ENCODE results near the gene BUB3.

The BUB3 gene

GRCh38 chr10:123141791-123142700 lies 12.2 kb upstream of the BUB3 start:
- DNase-seq, result peak; percentile 26

GRCh38 chr10:123142701-123143161 lies 11.5 kb upstream of the BUB3 start:
- peak; percentile 25 for DNase-seq

GRCh38 chr10:123143162-123143824 lies 10.9 kb upstream of the BUB3 start:
- peak; percentile 45 for DNase-seq

GRCh38 chr10:123143825-123144168 lies 10.4 kb upstream of the BUB3 start:
- no peak for DNase-seq

DNA sequence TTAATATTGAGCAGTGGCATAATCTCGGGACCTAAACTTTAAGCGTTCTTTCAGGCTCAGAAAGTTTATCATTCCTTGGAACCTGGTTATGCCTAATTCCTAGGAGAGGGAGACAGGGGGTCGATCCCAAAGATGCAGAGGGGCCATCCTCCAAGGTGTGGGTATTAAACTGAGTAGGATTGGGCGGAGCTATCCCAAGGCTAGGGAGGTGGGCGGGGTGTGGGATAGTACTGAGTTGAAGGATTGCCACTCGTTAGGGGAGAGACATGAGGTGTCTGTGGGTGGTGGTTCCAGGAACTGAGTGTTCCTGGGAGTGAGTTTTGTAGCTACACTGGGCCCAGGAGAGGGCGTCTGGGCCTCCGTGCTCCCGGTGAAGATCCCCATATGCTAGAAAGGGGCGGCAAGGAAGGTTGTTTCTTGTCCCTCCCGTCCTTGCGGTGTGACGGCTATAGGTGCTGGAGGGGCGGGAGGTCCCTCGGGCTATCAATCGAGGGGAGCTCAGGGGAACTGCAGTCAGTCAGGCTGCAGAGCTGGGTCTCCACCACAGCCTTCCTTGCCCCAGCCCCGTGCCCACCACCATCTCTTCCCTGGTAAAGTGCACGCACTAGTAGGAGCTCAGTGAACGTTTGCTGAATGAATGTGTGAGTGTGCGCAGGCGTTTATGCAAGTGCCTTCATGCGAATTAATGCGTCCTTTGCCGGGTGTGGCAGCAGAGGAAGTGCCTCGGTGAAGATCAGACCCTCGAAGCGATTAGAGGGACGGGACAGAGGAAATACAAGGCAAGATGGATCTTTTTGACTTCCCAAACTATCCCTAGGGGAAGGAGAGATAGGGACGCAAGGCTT lies 9.3 kb upstream of the BUB3 start:
- DNase-seq, result peak; percentile 67

DNA sequence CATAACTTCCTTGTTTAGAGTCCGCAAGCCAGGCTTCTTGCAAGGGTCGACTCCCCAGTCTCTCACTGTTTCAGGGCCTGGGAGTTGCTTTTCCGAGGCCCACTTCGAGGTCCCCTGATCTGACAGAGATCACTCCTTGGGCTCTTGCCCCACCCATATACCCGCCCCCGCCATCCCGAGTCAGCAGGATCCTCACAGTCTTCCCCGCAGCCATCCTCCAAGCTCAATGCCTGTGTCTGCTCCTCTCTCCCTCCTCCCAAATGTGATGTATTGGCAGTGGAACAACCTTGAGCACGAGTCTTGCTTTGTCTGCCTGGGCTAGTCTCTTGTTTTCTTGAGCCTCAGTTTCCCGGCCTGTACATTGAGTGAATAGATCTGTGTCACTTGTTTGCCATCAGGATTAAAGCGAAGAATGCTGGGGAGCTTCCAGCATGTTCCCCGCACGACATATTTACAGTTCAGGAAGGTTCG lies 8.6 kb upstream of the BUB3 start:
- peak; percentile 41 for DNase-seq

DNA sequence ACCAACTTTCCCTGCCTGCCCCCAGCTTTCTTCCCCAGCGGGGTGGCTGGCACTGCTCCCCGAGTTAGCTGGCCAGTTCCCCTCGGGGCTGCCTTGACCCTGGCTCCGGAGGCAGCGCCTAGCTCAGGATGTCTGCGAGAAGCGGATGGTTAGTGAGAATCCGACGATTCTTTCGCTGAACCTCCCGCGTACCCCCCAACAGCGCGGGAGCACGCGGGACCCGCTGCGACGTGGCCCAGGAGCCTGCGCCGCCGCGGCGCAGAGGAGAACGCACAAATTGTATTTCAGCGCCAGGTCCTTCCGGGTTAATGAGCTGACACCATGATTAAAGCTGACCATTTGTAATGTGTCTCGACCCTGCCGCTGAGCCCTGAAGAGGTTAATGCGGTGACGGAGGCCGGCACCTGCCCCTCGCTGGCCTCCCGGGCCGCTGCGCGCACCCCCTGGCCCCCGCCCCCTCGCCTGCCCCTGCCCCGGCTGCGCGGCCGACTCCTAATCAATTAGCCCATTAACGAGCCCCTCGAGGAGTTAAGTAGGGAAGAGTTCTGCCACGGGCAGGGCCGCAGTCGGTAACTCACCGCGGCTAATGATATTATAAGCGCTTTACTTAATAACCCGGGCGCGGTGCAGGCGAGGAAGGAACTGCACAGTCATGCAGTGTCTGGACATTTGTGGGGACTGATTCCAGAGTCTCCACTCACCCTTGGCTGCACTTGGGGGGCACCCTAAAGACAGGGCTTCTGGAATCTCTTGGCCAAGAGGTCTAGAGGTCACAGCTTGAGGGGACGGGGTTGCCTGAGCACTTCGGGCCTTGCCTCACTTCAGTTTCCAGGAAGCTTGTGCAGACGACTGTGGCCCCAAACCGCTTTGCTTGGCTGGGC lies 7.9 kb upstream of the BUB3 start:
- DNase-seq, result peak; percentile 63

GRCh38 chr10:123146894-123147634 lies 7.1 kb upstream of the BUB3 start:
- peak; percentile 14 for DNase-seq

GRCh38 chr10:123147635-123148413 lies 6.4 kb upstream of the BUB3 start, which contains the start of gene HMX2:
Gene HMX2, plus strand, starts transcription at chr10:123148136. Its CDS starts 243 bp downstream, at chr10:123148379.
- peak; percentile 52 for DNase-seq

DNA sequence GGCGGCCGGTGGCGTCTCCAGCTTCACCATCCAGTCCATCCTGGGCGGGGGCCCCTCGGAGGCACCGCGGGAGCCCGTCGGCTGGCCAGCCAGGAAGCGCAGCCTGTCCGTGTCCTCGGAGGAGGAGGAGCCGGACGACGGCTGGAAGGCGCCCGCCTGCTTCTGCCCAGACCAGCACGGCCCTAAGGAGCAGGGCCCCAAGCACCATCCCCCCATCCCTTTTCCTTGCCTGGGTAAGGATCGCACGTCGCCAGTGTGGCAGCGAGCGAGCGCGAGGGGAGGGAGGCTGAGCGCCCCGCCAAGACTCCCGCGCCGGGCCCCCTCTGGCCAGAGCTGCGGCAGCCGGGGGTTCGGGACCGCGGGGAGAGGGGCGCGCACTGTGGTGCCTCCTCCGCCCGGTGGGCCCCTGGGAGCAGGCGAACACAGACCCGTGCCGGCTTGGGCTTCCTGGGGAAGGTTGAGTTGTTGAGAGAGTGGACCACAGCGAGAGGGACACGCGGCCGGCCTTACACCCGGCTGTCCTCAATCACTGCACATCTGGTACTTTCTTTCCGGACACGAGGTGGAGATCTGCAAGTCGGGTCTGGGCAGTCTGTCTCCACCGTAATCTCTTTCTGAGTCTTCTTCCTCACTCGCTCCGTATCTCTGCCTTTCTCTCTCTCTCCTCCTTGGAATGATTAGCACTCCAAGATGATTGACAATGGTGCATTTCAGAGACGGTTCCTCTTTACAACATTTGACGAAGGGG lies 5.6 kb upstream of the BUB3 start:
- peak; percentile 55 for DNase-seq

GRCh38 chr10:123149162-123149567 lies 5.0 kb upstream of the BUB3 start:
- DNase-seq, result no peak

DNA sequence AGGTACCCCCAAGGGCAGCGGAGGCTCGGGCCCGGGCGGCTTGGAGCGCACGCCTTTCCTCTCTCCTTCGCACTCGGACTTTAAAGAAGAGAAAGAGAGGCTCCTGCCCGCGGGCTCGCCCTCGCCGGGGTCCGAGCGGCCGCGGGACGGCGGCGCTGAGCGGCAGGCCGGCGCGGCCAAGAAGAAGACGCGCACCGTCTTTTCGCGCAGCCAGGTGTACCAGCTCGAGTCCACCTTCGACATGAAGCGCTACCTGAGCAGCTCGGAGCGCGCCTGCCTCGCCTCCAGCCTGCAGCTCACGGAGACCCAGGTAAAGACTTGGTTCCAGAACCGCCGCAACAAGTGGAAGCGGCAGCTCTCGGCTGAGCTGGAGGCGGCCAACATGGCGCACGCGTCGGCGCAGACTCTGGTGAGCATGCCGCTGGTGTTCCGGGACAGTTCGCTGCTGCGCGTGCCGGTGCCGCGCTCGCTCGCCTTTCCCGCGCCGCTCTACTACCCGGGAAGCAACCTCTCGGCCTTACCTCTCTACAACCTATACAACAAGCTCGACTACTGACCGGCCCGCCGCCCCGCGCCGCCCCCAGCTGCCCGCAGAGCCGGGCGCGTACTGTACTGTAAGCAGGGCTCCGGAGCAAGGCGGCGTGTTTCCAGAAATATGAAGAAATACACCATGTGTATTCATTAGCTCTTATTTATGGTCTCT lies 4.5 kb upstream of the BUB3 start:
- peak; percentile 65 for DNase-seq

GRCh38 chr10:123150271-123150985 lies 3.8 kb upstream of the BUB3 start:
- peak; percentile 70 for DNase-seq

DNA sequence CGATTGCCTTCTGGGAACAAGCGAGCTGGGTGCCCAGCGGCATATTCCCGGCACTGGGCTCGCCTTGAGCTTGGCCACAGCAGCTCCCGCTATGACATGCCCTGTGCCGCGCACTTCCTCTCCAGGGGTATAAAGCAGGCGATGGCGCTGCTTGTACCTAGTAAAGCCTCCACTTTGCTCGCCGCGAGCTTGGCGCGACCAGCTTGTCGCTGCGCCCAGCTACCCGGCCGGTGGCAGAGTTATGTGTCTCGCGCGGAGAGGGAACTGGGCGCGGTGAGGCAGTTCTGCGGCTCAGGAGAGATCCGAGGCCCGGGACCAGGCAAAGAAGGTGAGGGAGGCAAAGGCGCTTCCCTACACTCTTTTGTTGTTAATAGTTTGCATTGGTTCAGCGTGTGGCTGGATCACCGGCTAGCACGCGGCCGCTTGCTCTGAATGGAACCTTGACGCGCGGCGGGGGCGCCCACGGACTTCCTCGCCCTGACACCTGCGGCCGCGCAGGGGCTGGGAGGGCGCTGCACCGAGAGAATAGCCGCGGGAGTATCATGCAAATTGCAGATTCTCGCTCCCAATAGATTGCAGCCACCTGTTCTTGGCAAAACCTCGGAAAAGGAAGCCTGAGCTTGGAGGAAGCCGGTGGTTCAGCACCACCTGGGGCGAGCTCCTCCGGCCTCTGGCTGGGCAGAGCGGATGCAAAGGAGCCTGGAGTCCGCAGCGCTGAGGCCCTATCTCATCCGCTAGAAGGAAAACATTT lies 3.0 kb upstream of the BUB3 start:
- peak; percentile 73 for DNase-seq

GRCh38 chr10:123151737-123152135 lies 2.5 kb upstream of the BUB3 start:
- DNase-seq, result peak; percentile 64

GRCh38 chr10:123153486-123154091 lies 613 bp upstream of the BUB3 start:
- DNase-seq, result no peak

Measured in eye (tissue), 1 donor.